Activated CD4-positive, alpha-beta memory T cell treated with anti-CD3 and anti-CD28 coated beads for 36 hours (primary cell): ENCODE results near the gene CCP110. TPM values are rescaled to one million over a fixed set of nuclear protein-coding genes. Genes with fewer than 3 reads are reported as not detected.

Experiments used
- total RNA-seq, 2 experiments: library from RNA; stranded (reverse); gene quantifications; one replicate each; pipeline ENCODE4 v1.2.3, GENCODE V29; 2021

The CCP110 gene
- total RNA-seq, 2 experiments from 2014 or later = 21.7 to 26.3 TPM

Other genes with a start within 250 kb of the CCP110 start
- gene CLEC19A, start 238.2 kb upstream of the CCP110 start, total RNA-seq = not detected
- not detected for gene TMC5, start 106.1 kb upstream of the CCP110 start, total RNA-seq
- gene GDE1, start 1.8 kb upstream of the CCP110 start, total RNA-seq = 10 to 100 TPM; 18.4 to 19.0 TPM
- 10 to 100 TPM; 33.9 to 38.0 TPM for gene VPS35L, start 31.8 kb downstream of the CCP110 start, total RNA-seq
- gene KNOP1, start 194.3 kb downstream of the CCP110 start, total RNA-seq = 10 to 100 TPM; 24.3 to 26.4 TPM
- 1 to 10 TPM; 2.2 to 3.0 TPM for gene IQCK, start 194.3 kb downstream of the CCP110 start, total RNA-seq